HL-60 (cell line): ENCODE data around the gene PSRC1.

ENCODE experiments used
- DNase-seq, 2 experiments: peaks; one replicate each; pipeline ENCODE4 v3.0.0-alpha.2; 2010 to 2020; ENCODE audit warnings: low read depth in 1 of 2, low spot score in 1 of 2
- H3K27ac ChIP-seq: fragments of 250-450 bp; sonication (Bioruptor Pico); replicated peaks from 2 replicates; pipeline ENCODE4 v1.5.1; 2020; ENCODE audit warnings: mild to moderate bottlenecking, moderate library complexity
- H3K27me3 ChIP-seq: fragments of 250-450 bp; sonication (Bioruptor Pico); 2 replicates; pipeline ENCODE4 v1.5.1; 2021; ENCODE audit warnings: mild to moderate bottlenecking, moderate library complexity; ENCODE audit not compliant: insufficient read depth, poor library complexity, severe bottlenecking
- H3K4me3 ChIP-seq: replicated peaks from 2 replicates; pipeline ENCODE4 v1.5.1; 2011; ENCODE audit warnings: mild to moderate bottlenecking, control low read depth, low read length; ENCODE audit not compliant: insufficient read depth
- CTCF ChIP-seq: IDR thresholded peaks from one replicate; pipeline ENCODE4 v1.5.1; 2011; ENCODE audit warnings: low read length, control low read depth, inconsistent platforms; ENCODE audit not compliant: insufficient read depth
- GABPA ChIP-seq: IDR thresholded peaks from 2 replicates; pipeline ENCODE4 v1.6.1; 2012; ENCODE audit warnings: low read depth
- POLR2AphosphoS5 ChIP-seq: IDR thresholded peaks from 2 replicates; pipeline ENCODE4 v1.6.1; 2012; ENCODE audit warnings: low read depth
- REST ChIP-seq: IDR thresholded peaks from 2 replicates; pipeline ENCODE4 v1.6.1; 2012; ENCODE audit warnings: low read depth; ENCODE audit not compliant: insufficient replicate concordance
- SPI1 ChIP-seq: IDR thresholded peaks from 2 replicates; pipeline ENCODE4 v1.6.1; 2012; ENCODE audit warnings: low read depth, mild to moderate bottlenecking, borderline replicate concordance

Gene PSRC1

GRCh38 chr1:109241841-109242345 is 41.1 kb downstream of the PSRC1 start:
- TF ChIP-seq POLR2AphosphoS5 (no peak), SPI1 (no peak), CTCF (no peak), GABPA (no peak), REST (no peak)
- no peak overlapping the region for H3K27ac ChIP-seq
- no peak for DNase-seq
- H3K4me3 ChIP-seq = no peak overlapping the region
- no peaks in the 10 kb centered on the region for H3K27me3 ChIP-seq

- Histone ChIP-seq H3K4me3 (no peak overlapping the region), H3K27me3 (no peaks in the 10 kb centered on the region), H3K27ac (no peak overlapping the region)
- TF ChIP-seq CTCF = no peak
- no peak for TF ChIP-seq SPI1
- no peak for TF ChIP-seq GABPA
- no peak for TF ChIP-seq POLR2AphosphoS5
- TF ChIP-seq REST = no peak
- no peak for DNase-seq
These were observed 41.6 kb downstream of the PSRC1 start for GRCh38 chr1:109241344-109241743.

- Histone ChIP-seq H3K27me3 (no peaks in the 10 kb centered on the region), H3K27ac (no peak overlapping the region), H3K4me3 (no peak overlapping the region)
- 0 out of 2 replicates have a peak, but pooled peaks have one; percentile 13 for TF ChIP-seq POLR2AphosphoS5
- no peak for TF ChIP-seq SPI1
- peak in 1 of 2 experiments; percentile 26 for DNase-seq
These were observed 42.5 kb downstream of the PSRC1 start for GRCh38 chr1:109240158-109241152.

- H3K4me3 ChIP-seq = no peak overlapping the region
- DNase-seq = peak in 1 of 2 experiments; percentile 36
- H3K27ac ChIP-seq = no peak overlapping the region
- TF ChIP-seq CTCF (peak; percentile 27), REST (no peak), GABPA (no peak), SPI1 (no peak), POLR2AphosphoS5 (0 out of 2 replicates have a peak, but pooled peaks have one; percentile 27)
- no peaks in the 10 kb centered on the region for H3K27me3 ChIP-seq
These were observed 43.4 kb downstream of the PSRC1 start for GRCh38 chr1:109239409-109240068.
